Spleen (tissue), 7 donors: ENCODE measurements around the gene CCDC93.
A peak's percentile ranks its signal among the peaks of the same experiment; 100 is the strongest.

Experiments used
- POLR2A ChIP-seq, 3 donors: fragments of 450-650 bp; IDR thresholded peaks; one replicate each; pipeline ENCODE4 v1.5.1; 2017; ENCODE audit warnings: antibody characterized with exemption in 3 of 3, mild to moderate bottlenecking in 1 of 3
- TF ChIP-seq, protein P1 (sequence below), 11 experiments: fragments of 200-600 bp in 7 of 11; fragments of 450-650 bp in 4 of 11; sonication (generic) in 4 of 11; IDR thresholded peaks in 8 of 11; conservative IDR thresholded peaks in 3 of 11; 1 replicate in 7 of 11; 2 replicates in 4 of 11; pipeline versions ENCODE4 v1.4.0 to v1.8.0; 2016 to 2021; ENCODE audit warnings: antibody characterized with exemption in 11 of 11, inconsistent platforms in 4 of 11, mild to moderate bottlenecking in 1 of 11
- donor health status: DM: no; HTN: no; CAD: no; lungs with moderate emphysema.
- donor health status: DM: no; HTN: no; CAD: no.
- donor health status: DM: no; HTN: no; CAD: no.

DNA sequence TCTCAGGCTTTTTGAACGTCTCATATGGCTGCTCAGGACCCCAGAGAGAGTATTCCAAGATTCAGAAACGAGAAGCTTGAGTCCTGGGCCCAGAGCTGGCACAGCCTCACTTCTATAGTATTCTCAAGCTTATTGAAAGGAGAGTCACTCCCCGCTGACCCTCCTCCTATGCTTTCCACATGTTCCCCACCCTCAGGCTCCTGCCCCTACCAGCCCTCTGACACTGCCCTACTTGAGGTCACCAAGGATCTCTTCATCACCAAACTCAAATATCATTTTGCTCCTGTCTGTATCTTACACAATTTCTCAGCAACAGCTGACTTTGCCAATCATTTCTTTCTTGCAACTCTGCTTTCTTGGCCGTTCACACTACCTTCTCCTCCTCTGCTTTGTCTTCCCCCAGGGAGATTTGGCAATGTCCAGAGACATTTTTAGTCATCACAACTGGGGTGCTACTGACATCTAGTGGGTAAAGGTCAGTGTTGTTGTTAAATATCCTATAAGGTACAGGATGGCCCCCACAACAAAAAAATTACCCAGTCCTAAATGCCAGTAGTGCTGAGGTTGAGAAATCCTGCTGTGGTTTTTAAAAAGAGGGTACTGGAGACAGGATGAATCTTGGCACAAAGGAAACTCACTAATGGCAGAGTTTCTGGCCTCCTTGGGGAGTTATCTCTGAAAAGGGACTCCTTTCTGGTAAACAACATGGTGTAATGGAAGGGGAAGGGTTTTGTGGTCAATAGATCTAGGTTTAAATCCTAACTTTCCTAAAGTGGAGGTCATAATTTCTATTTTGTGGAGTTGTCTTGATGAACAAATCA is 47.5 kb upstream of the CCDC93 start:
- TF ChIP-seq, protein P1, sequence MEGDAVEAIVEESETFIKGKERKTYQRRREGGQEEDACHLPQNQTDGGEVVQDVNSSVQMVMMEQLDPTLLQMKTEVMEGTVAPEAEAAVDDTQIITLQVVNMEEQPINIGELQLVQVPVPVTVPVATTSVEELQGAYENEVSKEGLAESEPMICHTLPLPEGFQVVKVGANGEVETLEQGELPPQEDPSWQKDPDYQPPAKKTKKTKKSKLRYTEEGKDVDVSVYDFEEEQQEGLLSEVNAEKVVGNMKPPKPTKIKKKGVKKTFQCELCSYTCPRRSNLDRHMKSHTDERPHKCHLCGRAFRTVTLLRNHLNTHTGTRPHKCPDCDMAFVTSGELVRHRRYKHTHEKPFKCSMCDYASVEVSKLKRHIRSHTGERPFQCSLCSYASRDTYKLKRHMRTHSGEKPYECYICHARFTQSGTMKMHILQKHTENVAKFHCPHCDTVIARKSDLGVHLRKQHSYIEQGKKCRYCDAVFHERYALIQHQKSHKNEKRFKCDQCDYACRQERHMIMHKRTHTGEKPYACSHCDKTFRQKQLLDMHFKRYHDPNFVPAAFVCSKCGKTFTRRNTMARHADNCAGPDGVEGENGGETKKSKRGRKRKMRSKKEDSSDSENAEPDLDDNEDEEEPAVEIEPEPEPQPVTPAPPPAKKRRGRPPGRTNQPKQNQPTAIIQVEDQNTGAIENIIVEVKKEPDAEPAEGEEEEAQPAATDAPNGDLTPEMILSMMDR (IDR thresholded peaks at IDR 0.05 in 8 of 11, conservative IDR thresholded peaks at IDR 0.05 in 3 of 11): peak in 10 of 11 experiments; percentile 12 to 58 (median 37)
- TF ChIP-seq POLR2A (IDR thresholded peaks at IDR 0.05): no peak
